DMS 273 (cell line): ENCODE measurements around the gene ZSWIM9.

Experiments used
- DNase-seq: peaks from one replicate; lab custom pipeline; 2025; ENCODE audit not compliant: unreplicated experiment; lab: John Stamatoyannopoulos, UW

The ZSWIM9 gene

DNA sequence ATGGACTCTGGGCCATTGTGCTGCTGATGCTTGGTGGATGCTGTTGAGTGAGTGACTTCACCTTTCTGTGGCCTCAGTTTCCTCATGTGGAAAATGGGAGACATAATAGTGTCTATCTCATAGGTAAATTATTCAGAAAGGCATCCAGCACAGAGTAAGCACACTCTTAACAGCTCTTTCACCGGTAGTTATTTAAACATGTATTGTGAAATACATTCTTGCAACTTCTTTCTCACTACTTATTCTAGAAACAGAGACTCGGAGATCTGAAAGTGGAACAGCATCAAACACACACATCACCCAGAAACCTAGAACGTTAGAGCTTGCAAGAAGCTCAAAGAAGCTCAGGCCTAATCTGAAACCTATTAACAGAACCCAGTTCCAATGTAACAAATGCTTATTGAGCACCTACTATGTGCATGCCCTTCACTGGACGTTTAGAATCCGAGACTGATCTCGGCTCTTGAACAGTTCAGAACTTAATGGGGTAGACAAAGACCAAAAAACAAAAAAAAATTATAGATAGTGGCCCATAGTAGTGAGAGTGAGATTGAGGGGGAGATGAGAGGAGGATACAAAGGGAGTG is 4.1 kb downstream of the ZSWIM9 start:
- DNase-seq = no peak

DNA sequence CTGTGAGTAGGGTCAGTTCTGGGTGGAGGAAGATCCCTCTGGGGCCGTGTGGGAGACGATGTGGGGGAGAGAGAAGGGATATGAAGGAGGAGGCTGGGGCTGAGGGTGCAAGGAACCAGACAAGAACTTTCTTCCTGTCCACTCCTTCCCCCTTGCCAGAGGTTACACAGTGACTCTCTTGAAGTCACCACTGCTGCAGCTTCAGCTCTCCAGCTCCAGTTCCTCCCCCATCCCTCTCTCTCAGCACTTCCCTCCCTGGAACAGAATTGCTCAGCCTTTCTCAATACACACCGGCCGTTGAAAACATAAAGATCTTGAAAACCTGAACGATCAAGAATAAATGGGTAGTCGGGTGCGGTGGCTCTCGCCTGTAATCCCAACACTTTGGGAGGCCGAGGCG is 5.1 kb downstream of the ZSWIM9 start:
- no peak for DNase-seq

DNA sequence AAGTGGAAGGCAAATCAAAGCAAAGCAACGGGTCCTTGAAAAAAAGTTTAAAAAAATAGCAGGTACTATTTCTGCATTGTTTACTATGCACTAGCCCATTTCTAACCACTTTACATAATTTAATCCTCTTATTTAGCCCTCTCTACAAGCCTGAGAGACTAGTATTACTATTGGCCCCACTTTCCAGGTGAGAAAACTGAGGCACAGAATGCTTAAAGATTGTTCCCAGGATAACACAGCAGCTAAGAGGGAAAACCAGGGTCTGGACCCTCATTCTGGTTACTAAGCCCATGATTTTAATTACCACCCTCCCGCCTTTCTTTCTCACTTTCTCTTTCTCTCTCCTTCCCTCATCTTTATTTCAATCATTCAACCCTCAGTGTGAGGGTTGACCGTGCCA is 5.7 kb downstream of the ZSWIM9 start:
- DNase-seq = no peak

- no peak for DNase-seq
Observed at GRCh38 chr19:48181505-48181904, 11.0 kb downstream of the ZSWIM9 start.

GRCh38 chr19:48182434-48182833 is 12.0 kb downstream of the ZSWIM9 start:
- DNase-seq = no peak

DNA sequence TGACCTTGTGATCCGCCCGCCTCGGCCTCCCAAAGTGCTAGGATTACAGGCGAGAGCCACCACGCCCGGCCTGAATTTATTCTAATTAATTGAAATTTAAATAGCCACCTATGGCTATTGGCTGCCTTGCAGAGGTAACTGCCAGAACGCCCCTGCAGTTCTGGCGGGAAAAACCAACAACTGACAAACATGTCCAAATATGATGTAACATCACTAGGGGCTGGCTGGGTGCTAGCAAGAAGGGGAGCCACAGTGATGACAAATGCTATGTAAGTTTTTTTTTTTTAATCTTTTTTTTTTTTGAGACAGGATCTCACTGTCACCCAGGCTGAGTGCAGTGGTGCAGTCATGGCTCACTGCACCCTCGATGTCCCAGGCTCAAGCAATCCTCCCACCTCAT is 12.9 kb downstream of the ZSWIM9 start:
- no peak for DNase-seq

GRCh38 chr19:48186015-48186414 is 15.5 kb downstream of the ZSWIM9 start:
- no peak for DNase-seq

DNA sequence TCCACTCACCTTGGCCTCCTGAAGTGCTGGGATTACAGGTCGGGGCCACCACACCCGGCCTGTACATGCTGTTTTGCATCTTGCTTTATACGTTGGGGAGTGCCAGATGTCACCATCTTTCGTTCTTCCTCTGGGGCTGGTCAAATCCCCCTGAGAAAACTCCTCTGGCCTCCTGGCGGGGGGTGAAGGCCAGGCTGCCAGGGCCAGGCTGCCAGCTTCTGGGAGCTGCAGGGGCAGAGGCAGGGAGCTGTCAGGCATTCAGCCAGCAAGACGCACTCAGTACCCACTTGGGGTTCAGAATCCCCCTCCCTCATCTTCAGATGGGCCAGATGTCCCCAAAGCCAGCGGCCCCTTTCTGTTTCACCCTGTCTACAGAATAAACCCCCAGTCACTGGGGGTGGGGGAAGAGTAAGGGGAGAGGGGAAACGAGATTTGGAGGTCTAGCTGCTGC is 16.1 kb downstream of the ZSWIM9 start:
- peak; percentile 79 for DNase-seq

DNA sequence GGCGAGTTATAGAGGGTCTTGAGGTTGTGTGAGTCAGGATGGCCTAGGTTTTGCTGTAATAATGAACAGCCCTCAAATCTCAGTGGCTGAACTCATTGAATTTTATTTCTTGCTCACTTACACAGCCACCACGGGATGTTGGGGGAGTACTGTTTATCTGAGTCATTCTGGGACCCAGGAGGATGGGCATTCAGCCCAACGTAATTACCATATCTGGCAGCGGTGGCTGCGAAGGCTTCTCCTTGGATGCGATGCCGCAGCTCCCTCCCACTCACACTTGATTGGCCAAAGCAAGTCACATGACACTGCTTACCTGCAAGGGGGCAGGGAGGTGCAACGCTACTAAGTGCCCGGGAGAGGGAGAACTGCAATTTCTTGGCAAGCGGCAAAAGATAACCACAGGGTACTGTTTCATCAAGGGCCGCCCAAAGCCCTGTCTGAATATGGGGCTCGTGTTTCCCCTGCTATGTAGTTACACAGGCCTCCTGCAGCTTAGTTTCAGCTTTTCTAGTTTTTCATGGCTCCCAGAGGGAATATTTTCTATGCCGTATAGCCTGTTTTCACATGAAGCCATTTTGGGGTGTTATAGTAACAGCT is 19.9 kb downstream of the ZSWIM9 start:
- DNase-seq = peak; percentile 99

GRCh38 chr19:48190885-48191284 is 20.4 kb downstream of the ZSWIM9 start:
- DNase-seq = no peak

DNA sequence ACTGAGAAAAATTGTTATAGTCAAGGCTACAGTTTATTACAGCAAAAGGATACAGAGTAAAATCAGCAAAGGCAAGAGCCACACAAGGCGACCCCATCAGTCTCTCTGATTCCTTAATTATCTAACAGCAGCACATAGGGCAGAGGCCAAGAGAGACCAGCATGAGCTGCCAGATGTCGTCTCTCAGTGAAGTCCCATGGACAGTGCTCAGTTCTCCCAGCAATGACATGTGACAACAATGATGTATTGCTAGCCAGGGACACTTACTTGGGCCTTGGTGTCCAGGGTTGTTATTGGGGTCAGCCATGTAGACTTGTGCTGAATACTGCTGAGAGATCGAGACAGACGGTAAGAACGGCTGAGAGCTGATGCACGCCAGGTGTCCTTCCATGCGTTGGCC is 22.3 kb downstream of the ZSWIM9 start:
- DNase-seq = no peak

DNA sequence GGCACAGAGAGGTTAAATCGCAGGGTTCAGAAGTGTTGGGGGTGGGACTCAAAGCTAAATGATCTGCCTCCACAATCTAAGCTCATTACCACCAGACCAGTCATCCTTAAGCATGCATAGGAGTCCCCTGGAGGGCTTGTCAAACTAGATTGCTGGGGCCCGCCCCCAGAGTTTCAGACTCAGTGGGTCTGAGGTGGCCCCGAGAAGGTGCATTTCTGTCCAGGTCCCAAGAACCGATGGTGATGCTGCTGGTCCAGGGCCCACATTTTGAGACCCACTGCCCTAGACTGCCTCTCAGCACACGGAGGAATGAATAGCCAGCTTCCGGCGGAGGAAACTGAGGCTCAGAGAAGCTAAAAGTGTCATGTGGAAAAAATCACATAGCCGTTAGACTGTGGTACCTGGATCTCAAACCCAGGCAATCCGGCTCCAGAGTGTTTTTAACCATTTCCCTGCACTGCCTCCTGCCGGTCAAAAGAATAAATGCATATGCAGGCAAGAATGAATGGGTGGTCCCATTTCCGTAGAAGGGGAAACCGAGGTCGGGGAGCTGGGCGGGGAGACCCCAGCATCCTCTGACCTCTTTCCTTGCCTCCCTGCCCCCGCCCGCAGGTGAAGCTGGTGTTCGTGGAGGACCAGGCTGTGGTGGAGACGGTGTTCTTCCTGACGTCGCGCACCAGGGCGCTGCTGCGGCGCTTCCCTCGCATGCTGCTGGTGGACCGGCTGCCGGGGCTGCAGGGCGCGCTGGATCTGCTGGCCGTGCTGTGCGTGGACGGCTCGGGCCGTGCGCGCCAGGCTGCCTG is 23.8 kb downstream of the ZSWIM9 start:
- peak; percentile 45 for DNase-seq

- DNase-seq = no peak
Observed at GRCh38 chr19:48194844-48195830, 24.7 kb downstream of the ZSWIM9 start.

GRCh38 chr19:48196321-48196763 is 25.9 kb downstream of the ZSWIM9 start:
- no peak for DNase-seq

DNA sequence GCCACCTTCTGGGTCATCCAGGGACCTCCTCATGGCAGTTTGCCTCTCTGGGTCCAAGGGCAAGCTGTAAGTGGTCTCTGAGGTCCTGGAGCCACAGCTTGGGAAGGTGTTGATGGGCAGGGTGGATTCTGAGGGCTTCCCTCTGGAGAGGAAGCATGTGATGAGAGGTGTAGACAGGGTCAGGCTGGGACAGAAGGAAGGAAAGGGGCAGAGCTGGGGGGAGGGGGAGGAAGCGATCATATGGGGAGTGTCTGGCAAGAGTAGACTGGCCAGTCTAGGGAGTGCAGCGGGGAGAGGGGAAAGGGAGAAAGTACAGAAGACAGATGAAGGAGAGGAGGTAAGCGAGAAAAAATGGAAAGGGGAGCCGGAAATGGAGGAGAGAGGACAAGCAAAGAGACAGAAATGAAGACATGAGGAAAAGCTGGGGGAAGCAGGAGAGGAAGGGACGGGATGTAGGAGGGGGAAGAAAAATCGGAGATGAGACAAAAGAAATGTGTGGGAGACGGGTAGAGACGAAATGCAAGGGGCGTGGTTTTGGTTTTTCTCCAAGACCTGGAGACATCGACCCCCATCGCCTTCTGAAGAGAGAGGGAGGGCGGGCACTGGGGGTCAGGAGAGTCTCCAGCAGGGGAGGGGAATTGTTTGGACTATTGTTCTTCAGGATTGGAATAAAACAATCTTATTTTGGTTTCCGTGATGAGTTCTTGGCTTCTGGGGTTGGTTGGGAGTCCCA is 26.6 kb downstream of the ZSWIM9 start:
- peak; percentile 39 for DNase-seq

DNA sequence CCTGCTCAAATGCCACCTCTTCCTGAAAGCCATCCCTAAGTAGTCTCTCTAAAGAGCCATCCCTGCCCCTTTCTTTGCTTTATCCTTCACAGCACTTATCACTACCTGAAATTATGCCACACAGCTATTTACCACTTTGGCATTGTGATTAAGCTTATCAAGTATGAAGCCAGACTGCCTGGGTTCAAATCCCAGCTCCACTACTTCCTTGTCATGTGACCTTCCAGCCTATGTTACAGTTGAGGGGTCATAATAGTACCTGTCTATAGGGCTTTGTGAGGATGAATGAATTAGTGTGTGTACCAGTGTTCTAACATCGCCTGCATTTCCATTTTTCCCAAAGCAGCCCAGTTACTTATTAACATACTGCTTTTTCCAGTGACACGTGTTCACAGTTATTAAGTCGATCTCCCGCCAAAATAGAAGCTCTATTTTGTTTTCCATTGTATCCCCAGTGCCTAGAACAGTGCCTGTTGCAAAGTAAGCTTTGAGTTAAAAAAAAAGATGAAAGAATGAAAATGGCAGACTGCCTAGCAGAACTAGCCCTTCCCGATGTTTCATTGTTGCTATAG is 32.8 kb downstream of the ZSWIM9 start:
- peak; percentile 56 for DNase-seq

- peak; percentile 99 for DNase-seq
Observed at GRCh38 chr19:48203794-48204628, 33.5 kb downstream of the ZSWIM9 start.

DNA sequence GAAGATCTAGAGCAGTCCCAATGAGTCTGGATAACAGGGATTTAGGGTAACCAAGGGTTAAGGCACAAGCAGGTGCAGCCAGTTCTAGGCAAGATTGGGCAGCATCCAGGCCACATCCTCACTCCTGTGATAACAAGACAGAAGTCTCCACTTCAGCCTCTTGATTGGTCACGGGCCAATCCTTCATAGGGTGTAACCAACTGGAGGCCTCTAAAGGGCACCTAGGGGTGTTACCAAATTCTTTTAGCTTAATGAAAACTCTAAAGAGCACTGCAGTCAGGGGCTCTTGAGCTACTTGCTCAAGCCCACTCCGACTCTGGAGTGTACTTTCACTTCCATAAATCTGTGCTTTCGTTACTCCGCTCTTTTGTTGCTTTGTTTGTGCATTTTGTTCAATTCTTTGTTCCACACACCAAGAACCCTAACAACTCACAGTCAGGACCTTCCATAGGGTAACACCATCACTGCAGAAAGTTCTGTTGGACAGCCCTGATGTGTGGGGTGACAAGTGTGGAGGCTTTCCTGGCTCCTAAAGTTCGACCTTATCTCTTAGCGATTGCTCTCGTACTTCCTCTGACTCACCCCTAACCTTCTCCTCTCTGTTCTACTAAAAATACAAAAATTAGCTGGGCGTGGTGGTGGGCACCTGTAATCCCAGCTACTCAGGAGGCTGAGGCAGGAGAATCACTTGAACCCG is 36.1 kb downstream of the ZSWIM9 start:
- peak; percentile 40 for DNase-seq
